NCI-H2107 treated with DMSO at 0.1 percent for 48 hours (cell line): Measurements from ENCODE around the gene AK8.

Experiments
- DNase-seq: peaks from one replicate; lab custom pipeline; 2025; ENCODE audit not compliant: unreplicated experiment; lab: John Stamatoyannopoulos, UW

AK8 gene

DNA sequence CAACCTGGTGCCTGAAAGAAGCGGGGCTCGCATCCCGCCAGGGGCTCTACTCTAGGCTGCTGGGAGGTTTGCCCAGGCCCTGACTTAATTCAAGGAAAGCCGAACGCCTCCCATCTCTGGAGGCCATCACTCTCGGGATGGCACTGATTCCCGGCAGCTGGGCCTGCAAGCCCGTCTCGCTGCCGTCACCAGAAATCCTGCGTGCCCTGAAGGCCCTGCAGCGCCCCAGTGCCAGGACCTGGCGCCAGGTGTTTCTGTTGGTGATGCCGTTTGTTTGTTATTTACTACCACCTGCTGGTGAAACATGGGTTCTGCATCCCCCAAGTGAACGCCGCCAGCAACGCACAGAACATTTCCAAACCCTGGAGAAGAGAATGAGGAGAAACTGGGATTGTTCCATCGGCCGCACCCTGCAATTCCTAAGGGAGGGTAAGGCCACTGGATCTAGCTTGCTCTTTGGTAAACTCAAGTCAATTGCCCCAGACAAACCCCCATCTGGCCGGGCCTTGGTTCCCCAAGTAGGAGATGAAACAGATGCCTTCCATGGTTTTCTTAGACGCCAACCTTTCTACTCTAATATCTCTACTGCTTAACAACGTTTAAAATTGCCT, 77.9 kb downstream of the AK8 start:
- DNase-seq = peak; percentile 73

DNA sequence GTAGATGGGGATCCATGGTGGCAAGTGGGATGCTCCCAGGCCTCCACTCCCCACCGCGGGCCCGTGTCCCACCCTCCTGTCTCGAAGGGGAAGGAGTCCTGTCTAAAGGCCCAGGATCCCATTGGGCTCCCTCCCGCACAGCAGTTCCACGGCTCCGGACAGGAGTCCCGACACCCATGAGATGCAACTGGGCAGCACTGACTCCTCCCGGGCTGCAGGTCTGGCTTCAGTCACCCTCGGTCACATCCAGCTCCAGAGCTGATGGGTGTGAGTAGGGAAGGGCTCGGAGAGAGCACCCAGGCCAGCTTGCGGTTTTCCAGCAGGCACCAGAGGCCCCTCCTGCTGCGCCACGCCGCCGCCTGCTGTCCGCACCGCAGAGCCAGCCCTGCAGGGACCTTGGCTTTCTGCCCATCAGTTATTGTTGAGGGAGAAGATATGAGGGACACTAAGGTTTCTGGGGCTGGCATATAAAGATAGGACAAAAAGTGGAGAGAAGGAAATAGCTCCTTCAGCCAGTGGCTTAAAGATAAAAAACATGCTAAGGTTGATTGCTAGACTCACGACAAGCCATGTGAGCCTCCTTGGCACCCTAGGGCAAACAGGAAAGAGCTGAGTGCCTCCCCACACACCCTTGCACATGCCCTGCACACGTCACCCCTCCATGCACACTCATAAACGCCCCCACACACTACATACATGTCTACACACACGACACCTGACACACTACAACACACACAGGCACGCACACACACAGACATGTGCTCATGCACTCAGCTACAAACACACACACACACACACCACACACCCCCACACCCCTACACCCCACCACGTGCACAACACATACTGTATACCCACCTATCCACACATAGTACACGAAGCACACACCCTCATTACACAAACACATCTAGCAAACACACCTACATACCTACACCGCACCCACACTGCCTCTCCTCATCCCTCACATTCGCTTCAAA, 79.0 kb downstream of the AK8 start:
- DNase-seq = peak; percentile 34

DNA sequence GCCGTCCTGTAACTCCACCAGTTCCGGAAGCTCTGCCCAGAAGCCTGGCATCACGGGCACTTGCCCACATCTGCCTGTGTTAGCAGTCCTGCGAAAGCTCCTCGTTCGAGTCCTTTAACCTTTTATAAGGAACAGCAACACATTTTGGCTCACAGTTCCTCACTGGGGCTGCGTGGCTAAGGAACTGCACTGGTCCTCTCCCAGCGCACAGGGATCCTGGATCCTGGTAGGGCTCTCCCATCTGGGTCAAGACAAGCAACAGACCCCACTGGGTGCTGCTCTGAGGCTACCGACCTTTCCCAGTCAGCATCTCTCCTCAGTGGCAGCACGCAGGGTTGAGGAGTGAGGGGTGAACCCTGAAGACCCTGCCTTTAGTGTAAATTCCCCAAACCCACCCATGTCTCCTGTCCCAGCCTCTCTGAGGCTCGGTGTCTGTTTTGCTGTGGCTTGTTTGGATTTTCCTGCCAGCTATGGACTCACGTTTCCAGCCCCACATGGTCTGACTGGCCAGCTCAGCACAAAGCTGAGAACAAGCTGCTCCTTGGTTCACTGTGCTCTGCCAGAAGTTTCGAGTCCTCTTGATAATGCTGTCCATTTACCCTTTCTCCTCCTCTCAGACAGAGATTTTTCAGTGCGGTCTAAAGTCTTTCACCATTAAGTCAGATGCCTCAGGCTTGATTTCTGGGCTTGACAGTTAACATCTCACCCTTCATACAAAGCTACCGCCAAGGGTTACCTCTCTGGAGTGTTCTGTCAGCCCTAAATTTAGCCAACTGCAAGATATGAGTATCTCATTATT, 80.0 kb downstream of the AK8 start:
- DNase-seq = no peak

DNA sequence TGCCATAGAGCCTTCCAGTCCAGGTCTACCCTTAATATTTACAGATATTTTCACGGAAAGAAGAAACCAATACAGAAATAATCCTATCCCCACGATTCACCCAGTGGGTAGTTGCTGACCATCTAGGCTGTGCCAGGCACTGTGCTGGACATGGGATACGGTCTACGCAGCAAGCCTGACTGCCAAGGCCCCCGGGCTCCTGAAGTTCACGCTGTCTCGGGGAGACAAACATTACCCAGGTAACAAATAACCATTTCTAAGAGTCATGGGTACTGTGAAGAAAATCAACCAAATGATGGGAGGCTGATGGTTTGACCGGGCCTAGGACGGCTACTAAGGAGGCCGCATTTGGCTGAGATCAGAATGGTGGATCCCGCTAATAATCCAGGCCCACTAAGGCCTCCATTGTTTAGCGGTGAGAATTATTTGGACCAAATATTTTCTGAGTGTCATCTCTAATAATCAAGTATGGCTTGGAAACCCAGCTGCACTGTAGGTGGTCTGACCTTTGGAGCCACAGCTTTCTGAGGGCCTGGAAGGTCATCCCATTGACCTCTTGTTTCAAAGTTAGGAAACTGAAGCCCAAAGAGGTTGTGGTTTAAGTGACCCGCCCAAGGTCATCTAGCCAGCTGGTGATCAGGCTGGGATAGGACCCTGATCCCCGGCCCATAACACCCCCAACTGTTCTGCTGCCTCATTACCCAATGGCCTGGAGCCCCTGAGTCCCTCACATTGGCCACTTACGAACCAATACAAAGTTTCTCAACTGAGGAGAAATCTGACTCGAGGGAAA, 82.4 kb downstream of the AK8 start:
- no peak for DNase-seq

DNA sequence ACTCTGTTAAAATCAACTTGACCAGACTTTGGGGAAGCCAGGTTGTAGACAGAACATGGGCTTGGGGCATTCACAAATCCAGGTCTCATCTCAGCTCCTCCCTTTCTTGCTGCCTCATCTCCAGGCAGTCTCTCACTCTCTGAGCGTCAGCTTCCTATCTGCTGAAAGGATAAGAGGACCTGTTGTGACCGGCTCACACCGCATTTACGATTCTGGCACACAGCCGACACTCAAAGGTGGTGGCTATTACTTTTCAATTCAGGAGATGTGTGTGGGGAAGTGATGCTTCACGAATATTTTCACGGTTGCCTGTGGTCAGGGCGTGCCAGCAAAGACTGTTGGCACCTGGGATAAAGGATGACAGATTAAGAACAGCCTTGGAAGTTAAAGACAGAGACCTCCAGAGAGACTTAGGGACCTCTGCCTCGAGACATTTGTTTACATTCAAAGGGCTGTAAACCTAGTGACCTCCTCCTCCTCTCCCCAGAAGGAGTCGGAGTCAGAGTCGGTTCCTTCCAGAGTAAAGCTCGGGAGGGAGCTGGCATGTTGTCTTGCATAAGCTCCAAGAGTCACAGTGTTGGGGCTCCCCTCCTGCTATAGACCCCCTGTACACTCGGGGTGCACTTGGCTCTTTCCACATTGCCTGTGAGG, 83.2 kb downstream of the AK8 start:
- DNase-seq = no peak

DNA sequence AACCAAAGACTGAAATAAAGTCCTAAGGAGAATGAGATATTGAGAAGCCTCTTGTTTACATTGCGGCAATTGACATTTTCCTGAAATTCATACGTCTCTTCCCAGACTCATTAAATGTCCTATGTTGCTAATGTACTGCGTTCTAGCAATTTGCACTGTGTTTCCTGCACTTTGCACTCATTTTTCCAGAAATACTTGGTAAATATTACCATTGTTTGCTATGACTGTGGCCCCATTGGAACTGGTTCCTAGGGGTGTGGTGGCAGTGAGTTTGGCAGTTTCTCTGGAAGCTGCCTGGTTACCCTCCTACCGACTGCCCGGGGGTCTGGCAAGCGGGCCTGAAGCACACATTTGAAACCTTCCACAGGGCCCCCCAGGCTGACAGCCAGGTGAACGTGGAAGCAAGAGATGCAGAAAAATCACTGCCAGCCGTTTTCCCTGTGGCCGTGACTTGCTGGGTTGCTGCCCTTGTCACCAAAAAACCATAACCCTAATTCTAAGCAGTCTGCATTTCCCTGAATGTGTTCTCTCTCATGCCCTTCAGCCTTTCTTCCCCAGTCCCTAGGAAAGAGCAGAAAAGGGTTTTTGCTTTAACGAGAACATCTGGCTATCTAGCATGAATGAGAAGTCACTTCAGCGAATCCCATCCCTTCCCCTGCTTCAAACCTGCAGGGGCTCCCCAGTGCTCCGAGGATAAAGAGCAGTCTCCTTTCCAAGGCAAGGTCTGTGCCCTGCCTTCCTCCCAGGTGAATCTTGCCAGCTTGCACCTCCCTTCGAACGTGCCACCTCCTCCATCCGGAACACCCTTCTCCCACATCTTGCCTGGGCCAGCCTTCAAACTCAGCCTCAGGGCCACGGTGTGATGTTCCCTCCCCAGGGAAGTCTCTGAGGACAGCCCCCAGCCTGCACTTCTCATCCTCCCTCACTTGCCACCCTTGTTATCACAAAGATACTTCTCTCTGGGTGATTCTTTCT, 84.2 kb downstream of the AK8 start:
- no peak for DNase-seq

DNA sequence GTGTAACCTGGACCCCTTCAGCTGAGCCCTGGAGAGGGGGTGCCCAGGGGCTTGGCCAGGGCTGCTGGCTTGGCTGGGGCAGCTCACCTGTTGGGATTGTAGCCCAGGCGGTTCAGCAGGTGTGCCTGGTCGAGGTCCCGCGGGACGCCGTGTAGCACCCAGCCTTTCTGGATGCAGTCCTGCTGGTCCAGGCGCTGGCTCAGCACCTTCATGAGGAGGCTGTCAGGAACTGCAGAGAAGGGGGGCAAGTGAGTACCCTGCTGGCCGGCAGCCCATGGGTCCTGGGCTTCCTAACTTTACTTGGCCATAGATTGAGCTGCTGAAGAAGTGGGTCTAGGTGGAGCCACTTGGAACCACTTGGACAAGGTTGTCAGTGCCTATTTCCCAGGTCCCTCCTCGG, 85.5 kb downstream of the AK8 start:
- no peak for DNase-seq

DNA sequence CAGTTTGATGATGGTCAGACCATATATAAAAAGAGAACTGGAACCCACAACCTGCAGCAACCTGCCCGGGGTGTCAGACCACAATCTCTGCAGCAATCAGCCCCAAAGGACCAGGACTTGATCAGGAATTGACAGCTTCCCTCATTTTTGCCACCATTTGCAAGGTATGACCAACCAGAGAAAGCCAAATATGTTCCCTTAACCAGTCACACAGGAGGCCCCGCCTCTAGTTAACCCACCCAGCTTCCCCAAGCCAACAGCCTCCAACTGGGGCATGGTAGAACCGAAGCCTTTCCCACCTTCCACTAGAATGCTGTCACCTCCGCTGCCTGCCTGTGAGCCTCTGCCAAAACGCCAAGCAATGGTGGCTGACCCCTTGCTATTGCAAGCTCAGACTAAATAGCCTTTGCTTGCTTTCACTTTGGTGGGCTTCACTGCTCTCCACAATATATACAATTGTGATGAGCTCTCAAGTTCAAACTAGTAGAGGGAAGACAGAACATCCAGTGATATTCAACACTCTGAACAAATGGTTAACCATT, 86.3 kb downstream of the AK8 start:
- DNase-seq = no peak

DNA sequence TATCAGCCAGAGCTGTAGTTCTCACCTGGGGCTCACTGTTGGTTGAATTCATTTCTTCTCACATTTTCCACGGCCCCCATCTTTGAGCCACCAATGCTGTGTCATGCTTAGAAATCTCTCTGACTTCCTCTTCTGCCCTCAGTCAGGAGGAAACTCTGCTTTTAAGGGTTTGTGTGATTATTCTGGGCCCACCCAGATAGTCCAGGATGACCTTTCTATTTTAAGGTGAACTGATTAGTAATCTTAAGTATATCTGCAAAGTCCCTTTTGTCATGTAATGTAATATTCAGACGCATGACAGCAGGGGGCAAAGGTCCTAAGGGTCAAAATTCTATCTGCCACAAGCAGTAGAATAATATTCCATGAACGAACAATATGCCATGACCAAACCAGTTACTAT, 88.4 kb downstream of the AK8 start:
- no peak for DNase-seq

DNA sequence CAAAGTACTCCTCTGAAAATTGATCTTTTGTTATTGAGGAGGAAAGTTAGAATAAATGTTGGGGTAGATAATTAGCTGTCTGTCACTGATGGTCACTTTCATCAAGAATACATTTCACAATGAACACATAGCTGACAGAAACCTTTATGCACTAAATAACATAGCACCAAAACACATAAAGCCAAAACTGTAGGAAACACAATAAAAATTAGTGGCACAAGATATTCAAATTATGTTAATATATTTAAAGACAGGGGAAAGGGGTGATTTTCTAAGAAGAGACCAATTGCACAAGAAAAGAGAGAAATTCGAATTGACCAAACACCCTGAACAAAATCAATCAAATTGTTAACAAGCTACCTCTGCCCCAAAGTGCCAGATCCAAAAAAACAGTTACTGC, 89.7 kb downstream of the AK8 start:
- DNase-seq = no peak

DNA sequence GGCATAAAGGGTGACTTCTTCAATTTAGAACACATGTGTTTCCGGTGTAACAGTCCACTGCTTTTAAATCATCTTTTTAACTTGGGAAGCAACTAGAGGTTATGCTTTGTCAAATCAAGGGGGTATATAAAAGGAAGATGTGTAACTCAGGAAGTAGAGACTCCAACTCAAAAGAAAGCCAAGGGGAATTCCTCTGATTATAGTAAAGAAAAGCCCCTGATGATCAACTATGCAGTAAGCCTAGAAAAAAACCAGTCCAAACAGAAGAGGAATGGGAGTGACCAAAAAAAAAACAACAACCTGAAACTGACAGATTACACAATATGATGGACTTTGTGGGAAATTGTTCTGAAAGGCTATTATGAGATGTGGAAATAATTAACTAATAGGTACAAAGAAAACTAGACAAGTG, 90.3 kb downstream of the AK8 start:
- no peak for DNase-seq

DNA sequence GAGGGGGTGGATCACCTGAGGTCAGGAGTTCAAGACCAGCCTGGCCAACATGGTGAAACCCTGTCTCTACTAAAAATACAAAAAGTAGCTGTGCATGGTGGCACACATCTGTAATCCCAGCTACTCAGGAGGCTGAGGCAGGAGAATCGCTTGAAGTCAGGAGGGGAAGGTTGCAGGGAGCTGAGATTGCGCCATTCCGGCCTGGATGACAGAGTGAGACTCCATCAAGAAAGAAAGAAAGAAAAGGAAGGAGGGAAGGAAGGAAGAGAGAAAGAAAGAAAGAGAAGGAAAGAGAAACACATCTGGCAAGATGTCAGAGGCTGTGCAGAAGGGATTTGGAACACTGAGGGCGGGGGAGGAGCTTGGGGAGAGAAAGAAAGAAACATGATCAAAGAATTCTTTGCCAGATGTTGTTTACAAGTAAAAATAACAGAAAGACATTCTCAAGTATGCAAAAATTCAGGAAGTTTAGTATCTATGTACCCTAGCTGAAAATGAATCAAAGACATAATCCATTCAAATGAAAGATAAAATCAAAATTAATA, 93.7 kb downstream of the AK8 start:
- DNase-seq = no peak

DNA sequence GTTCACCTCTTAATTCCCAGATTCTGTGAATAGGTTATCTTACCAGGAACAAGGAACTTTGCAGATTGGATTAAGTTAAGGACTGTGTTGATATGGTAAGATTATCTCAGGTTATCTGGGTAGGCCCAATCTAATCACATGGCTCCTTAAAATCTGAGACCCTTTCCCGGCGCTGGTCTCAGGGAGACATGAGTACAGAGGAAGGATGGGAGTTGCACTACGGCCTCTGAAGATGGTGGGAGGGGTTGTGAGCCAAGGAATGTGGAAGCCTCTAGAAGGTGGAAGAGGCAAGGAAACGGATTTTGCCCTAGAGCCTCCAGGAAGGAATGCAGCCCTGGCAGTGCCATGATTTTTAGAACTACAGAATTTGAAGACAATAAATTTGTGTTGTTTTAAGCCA, 95.1 kb downstream of the AK8 start:
- DNase-seq = no peak

DNA sequence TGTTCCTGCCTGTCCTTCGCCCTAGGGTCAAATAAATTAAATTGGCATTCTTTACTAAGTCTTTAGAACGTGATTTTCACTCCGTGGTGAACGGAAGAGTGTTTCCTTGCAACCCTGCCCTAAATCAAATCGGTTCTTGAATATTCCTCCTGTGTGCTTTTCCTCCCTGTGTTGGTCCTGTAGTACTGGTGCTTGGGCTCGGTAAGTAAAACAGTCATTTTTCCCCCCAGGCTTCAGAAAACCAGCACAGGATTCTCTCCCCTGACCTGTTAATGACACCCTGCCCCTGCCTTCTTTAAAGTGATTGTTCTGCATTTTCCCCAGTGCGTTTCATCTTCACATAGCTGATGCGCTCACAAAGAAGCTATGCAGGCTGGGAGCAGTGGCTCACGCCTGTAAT, 96.0 kb downstream of the AK8 start:
- DNase-seq = no peak

DNA sequence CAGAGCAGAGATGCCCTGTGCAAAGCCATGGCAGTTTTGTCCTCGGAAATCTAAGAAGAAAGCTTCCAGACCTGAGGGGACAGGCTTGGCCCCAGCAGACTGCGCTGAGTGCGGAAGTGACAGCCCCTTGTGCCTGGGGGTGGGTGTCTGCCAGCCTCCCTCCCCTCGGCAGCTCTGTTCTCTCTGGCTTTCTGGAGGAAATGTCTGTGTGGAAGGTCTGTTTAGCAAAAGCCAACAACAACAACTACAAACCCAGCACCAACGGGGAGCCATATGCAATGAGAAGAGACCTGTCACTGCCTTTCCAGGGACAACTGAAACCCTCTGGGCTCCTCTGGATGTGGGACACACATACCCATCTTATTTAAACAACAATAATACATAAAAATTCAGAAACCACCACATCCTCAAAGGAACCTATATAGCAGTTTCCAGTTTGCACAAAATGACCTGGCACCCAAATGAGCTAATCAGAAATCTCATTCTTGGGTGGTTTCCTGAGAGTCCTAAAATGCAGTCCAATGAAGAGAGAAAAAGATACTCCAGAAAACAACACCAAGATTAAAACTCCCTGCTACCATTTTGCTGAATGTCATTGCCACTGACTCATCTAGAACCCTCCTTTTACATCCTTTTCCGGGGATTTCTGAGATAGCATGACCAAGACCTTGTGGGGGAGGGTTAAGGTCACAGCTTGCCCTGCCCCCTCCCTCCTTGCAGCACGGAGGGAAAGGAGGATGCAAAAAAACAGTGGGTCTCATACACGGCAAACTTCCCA, 97.7 kb downstream of the AK8 start:
- DNase-seq = no peak

DNA sequence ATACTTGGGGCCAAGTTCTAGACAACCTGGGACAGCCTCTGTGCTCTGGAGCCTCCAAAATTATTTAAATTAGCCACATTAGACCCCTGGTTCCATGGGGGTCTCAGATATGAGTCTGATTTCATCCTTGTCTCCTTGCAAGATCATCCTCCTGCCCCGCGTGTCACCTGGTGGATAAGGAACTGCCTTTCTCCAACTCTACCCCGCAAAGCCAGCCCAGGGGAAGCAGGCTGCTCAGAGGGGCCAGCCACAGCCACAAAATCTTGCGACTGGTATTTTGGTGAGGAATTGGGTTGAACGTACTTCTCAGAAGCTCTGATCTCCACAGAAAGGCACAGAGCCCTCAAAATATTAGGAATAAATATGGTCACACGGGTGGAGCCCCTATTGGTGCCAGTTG, 101.2 kb downstream of the AK8 start:
- no peak for DNase-seq

DNA sequence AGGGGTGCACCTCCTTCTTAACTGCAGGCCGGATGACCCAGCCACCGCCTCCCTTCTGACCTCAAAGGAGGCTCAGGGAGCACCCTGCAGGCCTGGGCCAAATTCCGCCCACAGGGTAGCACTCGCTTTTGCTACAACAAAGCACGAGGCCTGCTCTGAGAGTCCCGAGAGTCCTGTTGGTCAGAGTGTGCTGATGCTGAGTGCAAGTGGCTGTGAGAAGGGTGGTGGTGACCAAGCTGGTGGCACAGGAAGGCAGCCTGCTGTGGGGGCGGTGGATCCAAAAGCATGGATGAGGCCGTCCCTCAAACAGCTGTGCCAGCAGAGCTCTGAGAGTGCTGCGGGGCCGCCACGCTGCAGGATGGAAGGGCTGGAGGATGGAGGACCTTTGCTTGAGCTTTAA, 101.8 kb downstream of the AK8 start:
- no peak for DNase-seq

DNA sequence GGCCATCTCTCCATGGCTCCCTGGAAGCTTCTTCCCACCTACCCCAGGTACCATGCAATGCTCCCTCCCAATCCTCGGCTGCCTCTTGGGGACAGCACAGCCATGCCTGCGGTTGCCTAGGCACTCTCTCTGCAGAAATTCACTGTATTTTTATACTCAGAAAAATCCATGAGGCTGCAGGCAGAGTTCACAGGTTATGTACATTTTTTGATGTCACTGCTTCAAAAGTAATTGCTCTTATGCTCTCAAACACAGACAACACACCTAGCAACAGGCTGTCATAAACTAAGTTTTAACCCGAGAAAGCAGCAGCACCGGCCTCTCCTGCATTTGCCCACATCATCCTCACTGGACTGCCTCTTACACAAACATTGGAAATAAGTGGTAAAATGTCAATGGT, 102.4 kb downstream of the AK8 start:
- no peak for DNase-seq
